Vagina (tissue), 2 donors: Measurements from ENCODE around the gene GPR75.

ENCODE experiments used
- POLR2A ChIP-seq, 2 donors: fragments of 450-650 bp; IDR thresholded peaks; one replicate each; pipeline ENCODE4 v1.6.1; 2017; ENCODE audit warnings: antibody characterized with exemption in 2 of 2, mild to moderate bottlenecking in 2 of 2, moderate library complexity in 2 of 2
- TF ChIP-seq, protein P1 (sequence below), 3 experiments: fragments of 450-650 bp in 2 of 3; fragments of 200-600 bp in 1 of 3; sonication (generic) in 1 of 3; IDR thresholded peaks; one replicate each; pipeline ENCODE4 v1.5.1; 2017 to 2019; ENCODE audit warnings: antibody characterized with exemption in 3 of 3, mild to moderate bottlenecking in 2 of 3, moderate library complexity in 2 of 3

DNA sequence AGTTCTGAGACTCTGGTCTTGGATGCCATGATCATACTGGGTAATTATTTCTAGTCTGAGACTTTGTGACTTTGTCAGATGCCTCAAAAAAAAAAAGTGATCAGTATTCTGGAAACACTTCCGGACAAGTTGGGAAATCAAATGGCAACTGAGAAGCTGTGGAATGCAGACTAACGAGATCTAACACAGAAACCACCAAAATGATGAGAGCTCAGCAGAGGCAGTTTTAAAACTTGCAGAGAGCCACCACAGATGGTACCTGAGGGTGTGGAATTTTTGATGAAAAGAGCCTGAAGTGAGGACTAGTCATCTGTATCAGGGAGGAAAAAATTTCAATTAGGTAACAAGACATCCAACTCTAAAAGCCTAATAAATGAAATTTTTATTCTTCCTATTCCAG lies 5.5 kb upstream of the GPR75 start:
- TF ChIP-seq, protein P1, sequence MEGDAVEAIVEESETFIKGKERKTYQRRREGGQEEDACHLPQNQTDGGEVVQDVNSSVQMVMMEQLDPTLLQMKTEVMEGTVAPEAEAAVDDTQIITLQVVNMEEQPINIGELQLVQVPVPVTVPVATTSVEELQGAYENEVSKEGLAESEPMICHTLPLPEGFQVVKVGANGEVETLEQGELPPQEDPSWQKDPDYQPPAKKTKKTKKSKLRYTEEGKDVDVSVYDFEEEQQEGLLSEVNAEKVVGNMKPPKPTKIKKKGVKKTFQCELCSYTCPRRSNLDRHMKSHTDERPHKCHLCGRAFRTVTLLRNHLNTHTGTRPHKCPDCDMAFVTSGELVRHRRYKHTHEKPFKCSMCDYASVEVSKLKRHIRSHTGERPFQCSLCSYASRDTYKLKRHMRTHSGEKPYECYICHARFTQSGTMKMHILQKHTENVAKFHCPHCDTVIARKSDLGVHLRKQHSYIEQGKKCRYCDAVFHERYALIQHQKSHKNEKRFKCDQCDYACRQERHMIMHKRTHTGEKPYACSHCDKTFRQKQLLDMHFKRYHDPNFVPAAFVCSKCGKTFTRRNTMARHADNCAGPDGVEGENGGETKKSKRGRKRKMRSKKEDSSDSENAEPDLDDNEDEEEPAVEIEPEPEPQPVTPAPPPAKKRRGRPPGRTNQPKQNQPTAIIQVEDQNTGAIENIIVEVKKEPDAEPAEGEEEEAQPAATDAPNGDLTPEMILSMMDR (IDR thresholded peaks at IDR 0.05), result no peak
- no peak for TF ChIP-seq POLR2A (IDR thresholded peaks at IDR 0.05)
